Measurements from ENCODE around the gene TBCEL. TPM values are rescaled to one million over a fixed set of nuclear protein-coding genes. Genes with fewer than 3 reads are reported as not detected.
"Not testable (repeated sequence)": the region's sequence is repeated elsewhere in the genome, so short reads cannot be mapped to it uniquely, and the experiment has no call there.

The TBCEL gene
- total RNA-seq, 1 donor from 2014 or later: 24.6 TPM

DNA sequence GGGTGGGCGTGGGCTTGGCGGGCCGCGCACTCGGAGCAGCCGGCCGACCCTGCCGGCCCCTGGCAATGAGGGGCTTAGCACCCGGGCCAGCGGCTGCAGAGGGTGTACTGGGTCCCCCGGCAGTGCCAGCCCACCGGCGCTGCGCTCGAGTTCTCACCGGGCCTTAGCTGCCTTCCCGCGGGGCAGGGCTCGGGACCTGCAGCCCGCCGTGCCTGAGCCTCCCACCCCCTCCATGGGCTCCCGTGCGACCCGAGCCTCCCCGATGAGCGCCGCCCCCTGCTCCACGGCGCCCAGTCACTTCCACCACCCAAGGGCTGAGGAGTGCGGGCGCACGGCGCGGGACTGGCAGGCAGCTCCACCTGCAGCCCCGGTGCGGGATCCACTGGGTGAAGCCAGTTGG is 2.2 kb upstream of the TBCEL start:
- DNase-seq; intact Hi-C loops (cut with micrococcal nuclease); ATAC-seq: not testable (repeated sequence)

DNA sequence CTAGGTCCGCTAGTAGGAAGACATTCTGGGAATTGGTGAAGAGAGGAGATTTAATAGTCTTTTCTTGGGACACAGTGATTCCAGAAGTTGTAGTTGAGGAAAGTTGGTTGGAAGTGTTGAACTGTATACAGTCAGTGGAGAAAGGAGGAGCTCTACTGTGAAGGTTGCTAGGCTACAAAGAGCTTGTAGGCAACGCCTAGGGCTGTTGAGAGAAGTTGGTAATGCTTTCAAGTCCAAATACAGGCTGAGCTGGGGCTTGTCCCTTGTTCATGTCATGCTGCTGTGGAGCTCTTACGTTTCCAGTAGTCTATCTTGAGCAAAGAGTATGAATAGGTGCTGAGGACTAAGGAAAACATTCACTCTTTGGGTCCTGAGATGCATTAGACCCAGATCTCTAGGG is 1.1 kb downstream of the TBCEL start:
- intact Hi-C loops (cut with micrococcal nuclease): no loop called here
- DNase-seq: peak; percentile 36
- ATAC-seq: peak; percentile 88

- ATAC-seq (no peak), DNase-seq (no peak)
- intact Hi-C loops (cut with micrococcal nuclease): no loop called here
These were observed 5.3 kb downstream of the TBCEL start for GRCh38 chr11:121029153-121029552.

- DNase-seq (no peak), ATAC-seq (peak; percentile 75)
- intact Hi-C loops (cut with micrococcal nuclease): no loop called here
These were observed 6.0 kb downstream of the TBCEL start for GRCh38 chr11:121029813-121030445.

DNA sequence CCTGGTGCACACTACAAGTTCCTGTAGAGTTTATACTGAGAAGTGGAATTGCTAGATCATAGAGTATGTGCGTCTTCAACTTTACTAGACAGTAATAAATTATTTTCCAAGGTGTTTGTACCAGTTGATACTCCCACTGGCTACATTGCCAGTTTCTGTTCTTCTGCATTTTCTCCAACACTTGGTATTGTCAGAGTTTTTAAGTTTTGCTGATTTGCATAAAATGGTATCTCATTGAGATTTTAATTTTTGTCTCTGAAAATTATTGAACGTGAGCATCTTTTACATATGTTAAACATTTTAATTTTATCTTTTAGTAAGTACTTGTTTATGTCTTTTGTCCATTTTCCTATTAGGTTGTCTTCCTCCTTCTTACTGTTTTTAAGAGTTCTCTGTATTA is 7.3 kb downstream of the TBCEL start:
- DNase-seq: no peak
- ATAC-seq: no peak
- intact Hi-C loops (cut with micrococcal nuclease): no loop called here

- ATAC-seq; intact Hi-C loops (cut with micrococcal nuclease); DNase-seq: not testable (repeated sequence)
These were observed 7.7 kb downstream of the TBCEL start for GRCh38 chr11:121031648-121032047.

GRCh38 chr11:121032546-121032945 is 8.6 kb downstream of the TBCEL start:
- intact Hi-C loops (cut with micrococcal nuclease): no loop called here
- DNase-seq (no peak), ATAC-seq (no peak)

GRCh38 chr11:121033635-121034034 is 9.7 kb downstream of the TBCEL start:
- intact Hi-C loops (cut with micrococcal nuclease): no loop called here
- no peak for DNase-seq
- no peak for ATAC-seq

DNA sequence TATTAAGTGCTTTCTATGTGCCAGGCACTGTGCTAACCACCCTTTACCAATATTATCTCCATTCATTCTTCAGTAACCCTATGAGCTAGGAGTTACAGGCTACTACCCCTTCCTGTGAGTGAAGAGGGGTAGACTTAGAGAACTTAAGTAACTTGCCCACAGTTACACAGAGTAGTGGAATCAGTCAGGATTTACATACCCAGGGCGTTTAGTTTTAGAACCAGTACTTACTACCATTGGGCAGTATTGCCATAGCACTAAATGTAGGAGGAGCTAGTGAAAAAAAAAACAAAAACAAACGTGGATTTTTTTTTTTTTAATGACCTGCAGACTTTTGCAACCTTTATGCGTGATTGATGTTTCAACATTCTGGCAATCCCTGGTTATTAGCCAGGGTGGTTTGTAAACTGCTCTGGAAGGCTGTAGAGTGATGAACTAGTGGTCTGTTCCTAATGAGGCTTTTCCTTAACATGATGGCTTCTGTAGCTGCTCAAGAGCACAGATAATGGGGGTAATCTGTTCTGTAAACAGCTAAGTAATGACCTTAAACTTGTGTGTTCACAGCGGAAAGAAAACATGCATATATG is 11.4 kb downstream of the TBCEL start:
- DNase-seq (no peak), ATAC-seq (no peak)
- intact Hi-C loops (cut with micrococcal nuclease): no loop called here

DNA sequence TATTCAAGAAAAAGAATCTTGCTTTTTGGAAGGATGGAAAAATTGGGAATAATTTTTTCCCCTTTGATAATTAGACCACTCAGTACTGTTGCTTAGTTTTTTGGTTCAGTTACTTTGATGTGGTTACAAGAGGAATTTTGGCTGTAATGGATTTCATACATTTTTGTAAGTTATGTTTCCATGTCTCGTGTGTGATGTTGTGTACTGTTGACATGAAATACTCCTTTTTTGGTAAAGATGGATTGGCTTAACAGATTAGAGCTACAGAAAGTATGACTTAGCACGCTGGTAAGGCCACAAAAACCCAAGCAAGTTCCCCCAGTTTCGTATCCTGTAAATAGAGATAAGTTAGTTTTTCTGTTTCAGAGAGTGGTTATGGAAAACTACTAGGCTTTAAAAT is 11.9 kb downstream of the TBCEL start:
- ATAC-seq (no peak), DNase-seq (no peak)
- intact Hi-C loops (cut with micrococcal nuclease): no loop called here

- intact Hi-C loops (cut with micrococcal nuclease): no loop called here
- DNase-seq: no peak
- no peak for ATAC-seq
These were observed 13.1 kb downstream of the TBCEL start for GRCh38 chr11:121037016-121037415.

DNA sequence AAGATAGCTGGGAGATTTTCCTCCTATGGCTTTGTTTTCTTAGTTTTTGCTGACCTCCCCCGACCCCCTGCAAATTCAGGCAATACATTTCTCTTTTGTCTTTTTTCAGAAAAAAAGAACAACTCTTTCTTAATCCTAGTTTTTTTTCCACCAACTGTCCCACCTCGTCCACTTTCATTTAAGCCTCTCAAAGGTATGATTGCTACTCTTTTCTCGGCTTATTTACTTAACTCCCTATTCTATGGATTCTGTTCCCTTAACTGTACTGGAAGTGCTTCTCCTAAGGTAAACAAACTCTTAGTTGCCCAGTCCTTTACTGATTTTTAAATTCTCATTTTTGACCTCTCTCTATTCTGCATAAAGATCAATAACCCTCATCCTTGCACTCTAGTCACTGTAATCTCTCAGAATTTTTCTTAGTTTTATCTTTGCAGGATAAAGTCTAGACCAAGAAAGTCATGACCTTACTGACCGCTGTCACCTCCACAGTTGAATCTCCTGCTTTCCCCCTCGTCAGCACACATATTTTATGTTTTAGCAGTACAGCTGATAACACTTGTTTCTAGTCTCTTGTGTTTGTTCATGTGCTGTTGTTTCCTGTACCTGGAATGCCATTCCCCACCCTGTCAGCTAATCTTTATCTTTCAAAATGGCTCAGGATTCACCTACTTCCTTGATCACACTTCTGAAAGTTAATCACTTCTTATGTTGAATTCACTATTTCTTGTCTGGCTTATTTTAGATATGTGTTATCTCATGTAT is 14.9 kb downstream of the TBCEL start:
- intact Hi-C loops (cut with micrococcal nuclease): no loop called here
- ATAC-seq (no peak), DNase-seq (no peak)

DNA sequence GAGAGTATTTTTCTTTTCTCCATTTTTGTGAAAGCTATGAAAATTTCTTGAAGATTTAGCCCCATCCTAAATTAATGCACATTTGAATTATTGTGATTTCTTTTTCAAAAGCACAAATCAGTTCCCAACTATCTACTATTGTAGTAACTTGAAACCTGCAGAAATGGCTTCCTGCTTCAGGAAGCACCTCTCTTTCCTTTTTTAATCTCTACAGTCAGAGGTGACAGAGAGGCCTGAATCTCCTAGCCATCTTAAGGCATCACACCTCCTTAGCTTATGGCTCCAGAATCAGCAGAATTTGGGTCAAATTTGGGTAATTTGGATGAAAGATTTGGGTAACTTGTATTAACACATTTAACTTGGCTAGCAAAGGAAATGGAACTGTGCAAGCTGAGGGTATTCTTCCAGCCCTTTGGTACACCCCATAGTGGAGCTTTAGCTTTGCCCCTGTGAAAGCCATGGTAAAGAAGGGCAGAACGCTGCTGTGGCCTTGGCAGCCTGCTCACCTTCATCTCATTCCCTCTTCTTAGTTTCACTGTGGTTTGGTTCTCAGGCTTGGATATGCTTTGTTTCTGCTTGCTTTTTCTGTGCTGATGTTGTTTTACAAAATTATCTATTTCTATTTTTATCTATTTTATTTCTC is 16.2 kb downstream of the TBCEL start:
- DNase-seq (no peak), ATAC-seq (no peak)
- intact Hi-C loops (cut with micrococcal nuclease): no loop called here

- DNase-seq (no peak), ATAC-seq (no peak)
- intact Hi-C loops (cut with micrococcal nuclease): no loop called here
These were observed 16.7 kb downstream of the TBCEL start for GRCh38 chr11:121040614-121041002.

GRCh38 chr11:121041072-121041471 is 17.2 kb downstream of the TBCEL start:
- DNase-seq (no peak), ATAC-seq (no peak)
- intact Hi-C loops (cut with micrococcal nuclease): no loop called here

- intact Hi-C loops (cut with micrococcal nuclease): no loop called here
- DNase-seq (no peak), ATAC-seq (peak; percentile 52)
These were observed 18.4 kb downstream of the TBCEL start for GRCh38 chr11:121042296-121042695.

DNA sequence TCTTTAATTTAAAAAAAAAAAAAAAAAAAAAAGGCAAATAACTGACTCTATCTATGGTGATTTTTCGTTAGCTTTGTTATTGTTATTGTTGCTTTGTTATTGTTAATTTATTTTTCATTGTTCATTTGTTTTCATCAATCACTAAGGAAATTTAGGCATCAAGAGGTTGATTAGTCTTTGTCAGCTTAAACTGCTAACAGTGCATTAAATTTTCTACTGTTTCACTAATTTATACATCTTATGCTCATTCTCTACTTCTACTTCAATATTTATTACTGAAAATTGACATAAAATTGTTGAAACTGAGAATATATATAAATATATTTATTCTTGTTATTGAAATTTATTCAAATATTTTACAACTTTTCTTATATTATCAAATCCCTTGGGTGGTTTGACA is 24.0 kb downstream of the TBCEL start:
- intact Hi-C loops (cut with micrococcal nuclease): no loop called here
- DNase-seq (no peak), ATAC-seq (no peak)

GRCh38 chr11:121048464-121049233 is 24.7 kb downstream of the TBCEL start:
- DNase-seq (no peak), ATAC-seq (no peak)
- intact Hi-C loops (cut with micrococcal nuclease): no loop called here

DNA sequence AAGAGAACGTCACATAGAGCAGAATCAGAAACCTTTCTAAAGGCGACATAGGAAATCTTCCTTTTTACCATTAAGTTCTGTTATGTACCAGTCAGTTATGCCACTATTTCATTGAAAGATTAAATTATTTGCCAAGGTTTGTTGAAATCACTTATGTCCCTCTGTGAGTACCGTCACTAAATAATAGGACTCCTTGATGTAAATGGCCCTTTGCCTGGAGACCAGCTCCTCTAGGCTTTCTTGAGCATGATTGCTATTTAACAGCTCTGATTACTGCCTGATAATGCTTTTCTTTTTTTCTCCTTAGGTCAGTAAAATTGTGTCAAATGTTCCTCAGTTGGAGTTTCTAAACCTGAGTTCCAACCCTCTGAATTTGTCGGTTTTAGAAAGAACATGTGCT is 29.3 kb downstream of the TBCEL start:
- DNase-seq: no peak
- intact Hi-C loops (cut with micrococcal nuclease): no loop called here
- ATAC-seq: no peak

GRCh38 chr11:121054266-121054665 is 30.4 kb downstream of the TBCEL start:
- DNase-seq: no peak
- ATAC-seq: no peak
- intact Hi-C loops (cut with micrococcal nuclease): no loop called here

All from left ventricle myocardium superior (tissue), 1 donor.